Adrenal gland (tissue), 5 donors: Measurements from ENCODE around the gene TTYH3.

Experiments used
- POLR2A ChIP-seq, 2 donors: fragments of 450-650 bp; IDR thresholded peaks; one replicate each; pipeline ENCODE4 v1.6.1; 2017; ENCODE audit warnings: antibody characterized with exemption in 2 of 2, mild to moderate bottlenecking in 2 of 2, moderate library complexity in 1 of 2
- TF ChIP-seq, protein P1 (sequence below), 6 experiments: fragments of 450-650 bp in 4 of 6; fragments of 200-600 bp in 2 of 6; sonication (generic) in 1 of 6; IDR thresholded peaks; 1 replicate in 5 of 6; 2 replicates in 1 of 6; pipeline versions ENCODE4 v1.5.1 to v1.8.0; 2016 to 2021; ENCODE audit warnings: antibody characterized with exemption in 6 of 6, mild to moderate bottlenecking in 2 of 6, moderate library complexity in 1 of 6
- donor health status: DM: no; HTN: no; CAD: no.

DNA sequence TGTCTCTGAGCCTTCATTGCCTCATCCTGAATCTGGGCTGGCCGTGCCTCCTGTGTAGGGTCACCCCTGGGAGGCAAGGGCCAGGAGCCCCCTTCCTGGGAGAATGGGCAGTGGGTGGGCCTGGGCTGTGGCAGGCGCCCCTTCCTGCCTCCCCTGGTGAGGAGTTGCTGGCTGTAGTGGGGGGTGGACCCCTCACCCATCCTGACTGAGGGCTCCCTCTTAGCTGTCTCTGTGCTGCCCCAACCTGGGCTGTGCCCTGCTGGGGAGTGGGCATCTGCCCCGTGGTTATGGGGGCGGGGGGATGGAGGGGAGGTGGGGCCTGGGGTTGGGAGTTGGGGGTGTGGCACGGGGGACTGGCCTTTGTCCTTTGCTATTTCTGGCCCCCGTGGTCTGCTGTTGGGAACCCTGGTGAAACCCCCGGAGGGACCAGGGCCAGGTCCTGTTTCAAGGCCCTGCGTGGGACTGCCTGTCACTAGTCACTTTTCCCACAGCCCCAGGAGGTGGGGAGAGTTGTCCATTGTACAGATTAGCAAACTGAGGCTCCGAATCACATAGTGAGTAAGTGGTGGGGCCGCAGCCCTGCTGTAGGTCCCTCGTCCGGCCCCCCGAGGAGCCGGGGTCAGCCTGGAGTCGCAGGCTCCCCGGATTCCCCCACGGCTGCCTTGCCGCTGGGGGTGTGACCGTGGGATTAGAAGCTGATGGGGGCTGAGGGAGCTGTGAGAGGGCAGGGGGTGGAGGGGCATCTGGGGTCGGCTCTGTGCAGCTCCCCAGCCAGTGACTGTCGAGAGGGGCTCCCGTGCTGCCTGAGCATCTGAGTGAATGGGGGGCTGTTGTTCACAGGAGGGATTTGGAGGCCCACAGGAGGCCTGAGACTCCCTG, 2.7 kb downstream of the TTYH3 start:
- TF ChIP-seq, protein P1, sequence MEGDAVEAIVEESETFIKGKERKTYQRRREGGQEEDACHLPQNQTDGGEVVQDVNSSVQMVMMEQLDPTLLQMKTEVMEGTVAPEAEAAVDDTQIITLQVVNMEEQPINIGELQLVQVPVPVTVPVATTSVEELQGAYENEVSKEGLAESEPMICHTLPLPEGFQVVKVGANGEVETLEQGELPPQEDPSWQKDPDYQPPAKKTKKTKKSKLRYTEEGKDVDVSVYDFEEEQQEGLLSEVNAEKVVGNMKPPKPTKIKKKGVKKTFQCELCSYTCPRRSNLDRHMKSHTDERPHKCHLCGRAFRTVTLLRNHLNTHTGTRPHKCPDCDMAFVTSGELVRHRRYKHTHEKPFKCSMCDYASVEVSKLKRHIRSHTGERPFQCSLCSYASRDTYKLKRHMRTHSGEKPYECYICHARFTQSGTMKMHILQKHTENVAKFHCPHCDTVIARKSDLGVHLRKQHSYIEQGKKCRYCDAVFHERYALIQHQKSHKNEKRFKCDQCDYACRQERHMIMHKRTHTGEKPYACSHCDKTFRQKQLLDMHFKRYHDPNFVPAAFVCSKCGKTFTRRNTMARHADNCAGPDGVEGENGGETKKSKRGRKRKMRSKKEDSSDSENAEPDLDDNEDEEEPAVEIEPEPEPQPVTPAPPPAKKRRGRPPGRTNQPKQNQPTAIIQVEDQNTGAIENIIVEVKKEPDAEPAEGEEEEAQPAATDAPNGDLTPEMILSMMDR (IDR thresholded peaks at IDR 0.05), result no peak
- no peak for TF ChIP-seq POLR2A (IDR thresholded peaks at IDR 0.05)
